Prostate gland (tissue), 2 donors: ENCODE results near the gene GATA1.

Experiments used
- CTCF ChIP-seq, 4 experiments: fragments of 200-600 bp in 2 of 4; fragments of 450-650 bp in 2 of 4; sonication (generic) in 2 of 4; IDR thresholded peaks; 1 replicate in 3 of 4; 2 replicates in 1 of 4; pipeline ENCODE4 v1.5.1; 2016 to 2019; ENCODE audit warnings: antibody characterized with exemption in 4 of 4, mild to moderate bottlenecking in 2 of 4, moderate library complexity in 2 of 4
- POLR2A ChIP-seq: fragments of 450-650 bp; IDR thresholded peaks from one replicate; pipeline ENCODE4 v1.6.1; 2016; ENCODE audit warnings: antibody characterized with exemption, mild to moderate bottlenecking
- POLR2AphosphoS5 ChIP-seq: sonication (generic); formaldehyde crosslinking; IDR thresholded peaks from one replicate; pipeline ENCODE4 v1.6.1; 2017; ENCODE audit warnings: antibody characterized with exemption

- TF ChIP-seq POLR2AphosphoS5 (no peak), CTCF (IDR thresholded peaks at IDR 0.05) (no peak), POLR2A (no peak)
Measured at GRCh38 chrX:48752498-48752897, 33.9 kb upstream of the GATA1 start.
